ENCODE results near the gene FTSJ3. TPM values are rescaled to one million over a fixed set of nuclear protein-coding genes. Genes with fewer than 3 reads are reported as not detected.

Gene FTSJ3
- total and polyA plus RNA-seq, 4 experiments from 2014 or later: 12.3 to 62.2 (median 51.5) TPM

DNA sequence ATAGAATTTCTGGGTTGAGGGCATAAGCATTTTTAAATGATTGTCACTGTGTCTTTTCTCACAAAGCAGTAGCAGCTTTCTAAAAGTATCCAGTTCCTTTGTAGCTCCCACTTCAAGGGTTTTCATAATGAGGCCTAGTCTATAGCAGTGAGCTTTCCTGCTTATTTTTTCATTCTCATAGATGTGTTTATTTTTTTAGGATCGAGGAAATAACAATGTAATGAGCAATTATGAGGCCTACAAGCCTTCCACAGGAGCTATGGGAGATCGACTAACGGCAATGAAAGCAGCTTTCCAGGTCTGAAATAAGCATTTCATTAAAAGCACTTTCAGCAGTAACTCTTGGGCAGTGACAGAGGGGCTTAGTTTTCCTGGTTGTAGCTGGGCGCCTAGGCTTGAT is 10.8 kb downstream of the FTSJ3 start:
- Histone ChIP-seq H3K27ac (ENCODE audit: low read depth, low read length) (no peak overlapping the region), H3K9me3 (ENCODE audit: control insufficient read depth in 1 of 2, low read length in 2 of 2) (no peaks in the 10 kb centered on the region), H3K36me3 (ENCODE audit: insufficient read depth, low read length) (peaks cover 91% of the 10 kb centered on the region), H3K27me3 (ENCODE audit: insufficient read depth, low read length) (no peaks in the 10 kb centered on the region), H3K4me1 (ENCODE audit: insufficient read depth, low read length) (peaks cover 9% of the 10 kb centered on the region), H3K4me3 (ENCODE audit: low read length in 2 of 2) (no peak overlapping the region)
- Mint-ChIP-seq H3K4me1 (peaks cover 5 to 9% (median 6%) of the 10 kb centered on the region in 4 donors), H3K27me3 (no peaks in the 10 kb centered on the region), H3K36me3 (peaks cover 54 to 93% of the 10 kb centered on the region in 2 donors), H3K27ac (peak overlapping the region in 1 of 7 donors; percentile 10), H3K4me3 (no peak overlapping the region), H3K9me3 (no peaks in the 10 kb centered on the region)
- ChIA-PET CTCF (ENCODE audit: partially characterized antibody) (interaction anchor here (1.1 kb wide), 1 partner anchor 10 kb away, joined by 3 read pairs; no protein-coding TSS in a partner anchor), POLR2A (ENCODE audit: partially characterized antibody) (no interaction called here)
- intact Hi-C loops (cut with micrococcal nuclease): no loop called here
- DNase-seq: no peak

DNA sequence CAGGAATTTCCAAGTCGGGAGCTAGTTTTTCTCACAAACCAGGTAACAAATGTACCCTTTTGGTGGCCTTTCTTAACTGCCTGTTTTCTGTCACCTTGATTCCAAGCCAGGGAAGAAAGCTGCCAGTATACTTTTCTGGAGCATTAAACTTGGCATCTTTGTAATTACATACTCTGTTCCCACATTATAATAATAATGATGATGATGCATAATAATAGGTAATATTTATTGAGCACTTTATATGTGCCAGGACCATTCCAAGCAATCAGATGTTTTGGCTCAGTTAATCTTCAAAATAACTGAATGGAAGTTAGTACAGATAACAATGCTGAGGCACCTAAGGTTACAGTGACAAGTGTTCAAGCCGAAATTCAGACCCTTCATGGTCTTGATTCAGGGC is 11.3 kb downstream of the FTSJ3 start:
- CTCF ChIA-PET (ENCODE audit: partially characterized antibody): interaction anchor here (1.1 kb wide), 1 partner anchor 10 kb away, joined by 3 read pairs; no protein-coding TSS in a partner anchor
- no peak for DNase-seq
- Histone ChIP-seq H3K36me3 (ENCODE audit: insufficient read depth, low read length) (peaks cover 91% of the 10 kb centered on the region), H3K27me3 (ENCODE audit: insufficient read depth, low read length) (no peaks in the 10 kb centered on the region), H3K4me1 (ENCODE audit: insufficient read depth, low read length) (peaks cover 9% of the 10 kb centered on the region), H3K4me3 (ENCODE audit: low read length in 2 of 2) (no peak overlapping the region), H3K27ac (ENCODE audit: low read depth, low read length) (no peak overlapping the region), H3K9me3 (ENCODE audit: control insufficient read depth in 1 of 2, low read length in 2 of 2) (no peaks in the 10 kb centered on the region)
- peaks cover 4 to 9% (median 5%) of the 10 kb centered on the region in 4 donors for H3K4me1 Mint-ChIP-seq
- intact Hi-C loops (cut with micrococcal nuclease): no loop called here
- peak overlapping the region in 3 of 7 donors; percentile 32 to 46 (median 35) for H3K27ac Mint-ChIP-seq
- H3K4me3 Mint-ChIP-seq: no peak overlapping the region
- H3K9me3 Mint-ChIP-seq: no peaks in the 10 kb centered on the region
- H3K27me3 Mint-ChIP-seq: no peaks in the 10 kb centered on the region
- POLR2A ChIA-PET (ENCODE audit: partially characterized antibody): no interaction called here
- H3K36me3 Mint-ChIP-seq: peaks cover 55 to 93% of the 10 kb centered on the region in 2 donors

DNA sequence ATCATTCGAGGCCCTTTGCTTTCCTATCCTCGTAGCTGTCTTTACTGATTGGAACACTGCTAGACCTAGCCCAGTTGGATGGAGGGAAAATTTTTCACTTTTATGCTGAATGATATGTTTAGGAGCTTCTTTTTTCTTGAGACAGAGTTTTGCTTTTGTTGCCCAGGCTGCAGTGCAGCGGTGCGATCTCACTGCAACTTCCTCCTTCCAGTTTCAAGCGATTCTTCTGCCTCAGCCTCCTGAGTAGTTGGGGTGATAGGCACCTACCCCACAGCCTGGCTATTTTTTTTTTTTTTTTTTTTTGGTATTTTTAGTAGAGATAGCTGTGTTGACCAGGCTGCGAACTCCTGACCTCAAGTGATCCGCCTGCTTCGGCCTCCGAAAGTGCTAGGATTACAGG is 17.5 kb downstream of the FTSJ3 start:
- peaks cover 0 to 1% (median 0%) of the 10 kb centered on the region in 4 donors for H3K4me1 Mint-ChIP-seq
- CTCF ChIA-PET (ENCODE audit: partially characterized antibody): interaction anchor here (0.7 to 1.7 kb wide), 5 partner anchors 19 to 383 kb away, joined by 3 to 4 read pairs (median 4); no protein-coding TSS in a partner anchor
- no peaks in the 10 kb centered on the region for H3K9me3 Mint-ChIP-seq
- intact Hi-C loops (cut with micrococcal nuclease): no loop called here
- H3K4me3 Mint-ChIP-seq: no peak overlapping the region
- peaks cover 66 to 87% of the 10 kb centered on the region in 2 donors for H3K36me3 Mint-ChIP-seq
- POLR2A ChIA-PET (ENCODE audit: partially characterized antibody): interaction anchor here (1.2 to 1.8 kb wide), 2 partner anchors 11 to 35 kb away, joined by 3 to 5 read pairs; partner anchors contain the start of gene DDX42
- peaks cover 85% of the 10 kb centered on the region for H3K36me3 ChIP-seq (ENCODE audit: insufficient read depth, low read length)
- no peaks in the 10 kb centered on the region for H3K27me3 ChIP-seq (ENCODE audit: insufficient read depth, low read length)
- H3K27ac Mint-ChIP-seq: peak overlapping the region in 4 of 7 donors; percentile 15 to 71 (median 53)
- no peak for DNase-seq
- no peaks in the 10 kb centered on the region for H3K4me1 ChIP-seq (ENCODE audit: insufficient read depth, low read length)
- H3K9me3 ChIP-seq (ENCODE audit: control insufficient read depth in 1 of 2, low read length in 2 of 2): no peaks in the 10 kb centered on the region
- no peak overlapping the region for H3K4me3 ChIP-seq (ENCODE audit: low read length in 2 of 2)
- no peaks in the 10 kb centered on the region for H3K27me3 Mint-ChIP-seq
- H3K27ac ChIP-seq (ENCODE audit: low read depth, low read length): no peak overlapping the region

GRCh38 chr17:63805591-63805990 is 21.9 kb downstream of the FTSJ3 start:
- intact Hi-C loops (cut with micrococcal nuclease): no loop called here
- no peaks in the 10 kb centered on the region for H3K4me1 ChIP-seq (ENCODE audit: insufficient read depth, low read length)

DNA sequence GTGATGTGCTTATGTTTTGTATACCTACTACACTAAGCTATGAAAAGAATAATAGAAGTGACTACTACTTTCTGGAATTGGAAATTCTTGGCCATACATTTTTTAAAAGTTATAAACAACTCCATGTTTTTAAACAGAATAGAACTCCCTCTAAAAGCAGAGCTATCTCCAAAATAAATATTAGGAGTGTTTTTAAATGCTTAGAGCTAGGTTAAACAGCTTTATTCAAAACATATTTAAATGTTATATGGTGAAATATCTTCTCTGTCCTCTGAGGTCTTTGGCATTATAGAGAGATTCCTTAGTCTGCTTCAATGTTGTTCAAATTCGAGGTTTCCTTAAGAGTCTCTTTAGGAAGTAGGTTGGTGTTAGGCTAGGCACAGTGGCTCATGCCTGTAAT is 23.1 kb downstream of the FTSJ3 start:
- H3K4me1 ChIP-seq (ENCODE audit: insufficient read depth, low read length): no peaks in the 10 kb centered on the region
- DNase-seq: no peak
- Mint-ChIP-seq H3K4me1 (peaks cover 0 to 4% (median 0%) of the 10 kb centered on the region in 4 donors), H3K27ac (peak overlapping the region in 4 of 7 donors; percentile 10 to 87 (median 42)), H3K9me3 (no peaks in the 10 kb centered on the region), H3K36me3 (peaks cover 56 to 75% of the 10 kb centered on the region in 2 donors), H3K27me3 (no peaks in the 10 kb centered on the region), H3K4me3 (no peak overlapping the region)
- H3K36me3 ChIP-seq (ENCODE audit: insufficient read depth, low read length): peaks cover 70% of the 10 kb centered on the region
- no peaks in the 10 kb centered on the region for H3K27me3 ChIP-seq (ENCODE audit: insufficient read depth, low read length)
- ChIA-PET POLR2A (ENCODE audit: partially characterized antibody) (interaction anchor here (1.2 to 1.7 kb wide), 4 partner anchors 14 to 182 kb away, joined by 3 to 6 read pairs (median 5); partner anchors contain the start of genes CCDC47, DDX42 and MAP3K3), CTCF (ENCODE audit: partially characterized antibody) (interaction anchor here (1.5 kb wide), 2 partner anchors 31 kb away, joined by 5 to 6 read pairs; partner anchors contain the start of genes CCDC47 and DDX42)
- H3K4me3 ChIP-seq (ENCODE audit: low read length in 2 of 2): no peak overlapping the region
- intact Hi-C loops (cut with micrococcal nuclease): no loop called here
- no peak overlapping the region for H3K27ac ChIP-seq (ENCODE audit: low read depth, low read length)
- no peaks in the 10 kb centered on the region for H3K9me3 ChIP-seq (ENCODE audit: control insufficient read depth in 1 of 2, low read length in 2 of 2)

More at GRCh38 chr17:63805591-63805990, 21.9 kb downstream of the FTSJ3 start:
- Mint-ChIP-seq H3K27me3 (no peaks in the 10 kb centered on the region), H3K4me1 (peaks cover 0 to 3% (median 0%) of the 10 kb centered on the region in 4 donors), H3K9me3 (no peaks in the 10 kb centered on the region), H3K36me3 (peaks cover 56 to 74% of the 10 kb centered on the region in 2 donors), H3K27ac (peak overlapping the region in 2 of 7 donors; percentile 48 to 65), H3K4me3 (no peak overlapping the region)
- no peak for DNase-seq
- H3K36me3 ChIP-seq (ENCODE audit: insufficient read depth, low read length): peaks cover 70% of the 10 kb centered on the region
- no peaks in the 10 kb centered on the region for H3K27me3 ChIP-seq (ENCODE audit: insufficient read depth, low read length)
- no peak overlapping the region for H3K4me3 ChIP-seq (ENCODE audit: low read length in 2 of 2)
- no peak overlapping the region for H3K27ac ChIP-seq (ENCODE audit: low read depth, low read length)
- ChIA-PET POLR2A (ENCODE audit: partially characterized antibody) (interaction anchor here (1.4 kb wide), 1 partner anchor 13 kb away, joined by 4 read pairs; no protein-coding TSS in a partner anchor), CTCF (ENCODE audit: partially characterized antibody) (no interaction called here)
- no peaks in the 10 kb centered on the region for H3K9me3 ChIP-seq (ENCODE audit: control insufficient read depth in 1 of 2, low read length in 2 of 2)

DNA sequence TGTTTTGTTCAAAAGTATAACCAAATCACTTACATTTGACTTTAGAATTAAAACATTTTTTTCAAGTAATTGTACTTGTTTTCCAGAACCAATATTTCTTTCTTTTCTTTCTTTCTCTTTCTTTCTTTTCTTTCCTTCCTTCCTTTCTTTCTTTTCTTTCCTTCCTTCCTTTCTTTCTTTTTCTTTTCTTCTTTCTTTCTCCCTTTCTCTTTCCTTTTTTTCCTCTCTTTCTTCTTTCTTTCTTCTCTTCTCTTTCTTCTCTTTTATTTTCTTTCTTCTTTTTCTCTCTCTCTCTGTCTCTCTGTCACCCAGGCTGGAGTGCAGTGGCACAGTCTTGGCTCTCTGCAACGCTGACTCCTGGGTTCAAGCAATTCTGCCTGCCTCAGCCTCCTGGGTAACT is 26.7 kb downstream of the FTSJ3 start:
- Histone ChIP-seq H3K36me3 (ENCODE audit: insufficient read depth, low read length) (peaks cover 68% of the 10 kb centered on the region), H3K27ac (ENCODE audit: low read depth, low read length) (no peak overlapping the region), H3K9me3 (ENCODE audit: control insufficient read depth in 1 of 2, low read length in 2 of 2) (no peaks in the 10 kb centered on the region), H3K4me3 (ENCODE audit: low read length in 2 of 2) (no peak overlapping the region), H3K4me1 (ENCODE audit: insufficient read depth, low read length) (no peaks in the 10 kb centered on the region), H3K27me3 (ENCODE audit: insufficient read depth, low read length) (no peaks in the 10 kb centered on the region)
- no peak for DNase-seq
- intact Hi-C loops (cut with micrococcal nuclease): no loop called here
- POLR2A ChIA-PET (ENCODE audit: partially characterized antibody): interaction anchor here (1.1 to 2.8 kb wide), 2 partner anchors 41 to 104 kb away, joined by 3 to 12 read pairs; no protein-coding TSS in a partner anchor
- H3K4me3 Mint-ChIP-seq: no peak overlapping the region
- CTCF ChIA-PET (ENCODE audit: partially characterized antibody): interaction anchor here (0.6 kb wide), 1 partner anchor 106 kb away, joined by 4 read pairs; no protein-coding TSS in a partner anchor
- H3K27ac Mint-ChIP-seq: peak overlapping the region in 1 of 7 donors; percentile 32
- H3K36me3 Mint-ChIP-seq: peaks cover 46 to 78% of the 10 kb centered on the region in 2 donors
- H3K9me3 Mint-ChIP-seq: no peaks in the 10 kb centered on the region
- no peaks in the 10 kb centered on the region for H3K27me3 Mint-ChIP-seq
- H3K4me1 Mint-ChIP-seq: peaks cover 0 to 6% (median 0%) of the 10 kb centered on the region in 4 donors

- Mint-ChIP-seq H3K9me3 (no peaks in the 10 kb centered on the region), H3K27ac (no peak overlapping the region), H3K36me3 (peaks cover 46 to 76% of the 10 kb centered on the region in 2 donors), H3K27me3 (no peaks in the 10 kb centered on the region), H3K4me1 (peaks cover 0 to 6% (median 0%) of the 10 kb centered on the region in 4 donors), H3K4me3 (no peak overlapping the region)
- no peak for DNase-seq
- H3K27ac ChIP-seq (ENCODE audit: low read depth, low read length): no peak overlapping the region
- H3K27me3 ChIP-seq (ENCODE audit: insufficient read depth, low read length): no peaks in the 10 kb centered on the region
- no peaks in the 10 kb centered on the region for H3K4me1 ChIP-seq (ENCODE audit: insufficient read depth, low read length)
- peaks cover 69% of the 10 kb centered on the region for H3K36me3 ChIP-seq (ENCODE audit: insufficient read depth, low read length)
- POLR2A ChIA-PET (ENCODE audit: partially characterized antibody): interaction anchor here (1.3 to 2.8 kb wide), 2 partner anchors 11 to 102 kb away, joined by 3 to 12 read pairs; no protein-coding TSS in a partner anchor
- no peaks in the 10 kb centered on the region for H3K9me3 ChIP-seq (ENCODE audit: control insufficient read depth in 1 of 2, low read length in 2 of 2)
- CTCF ChIA-PET (ENCODE audit: partially characterized antibody): no interaction called here
- no peak overlapping the region for H3K4me3 ChIP-seq (ENCODE audit: low read length in 2 of 2)
- intact Hi-C loops (cut with micrococcal nuclease): no loop called here
These were observed 28.8 kb downstream of the FTSJ3 start for GRCh38 chr17:63798572-63799106.

Measured in CD4-positive, alpha-beta memory T cell (primary cell).